Left hindlimb (tissue), 1 donor: Measurements from ENCODE around the gene ADGRA3.

Source experiments
- DNase-seq: peaks from one replicate; pipeline ENCODE4 v3.0.0-alpha.2; 2018

The ADGRA3 gene

DNA sequence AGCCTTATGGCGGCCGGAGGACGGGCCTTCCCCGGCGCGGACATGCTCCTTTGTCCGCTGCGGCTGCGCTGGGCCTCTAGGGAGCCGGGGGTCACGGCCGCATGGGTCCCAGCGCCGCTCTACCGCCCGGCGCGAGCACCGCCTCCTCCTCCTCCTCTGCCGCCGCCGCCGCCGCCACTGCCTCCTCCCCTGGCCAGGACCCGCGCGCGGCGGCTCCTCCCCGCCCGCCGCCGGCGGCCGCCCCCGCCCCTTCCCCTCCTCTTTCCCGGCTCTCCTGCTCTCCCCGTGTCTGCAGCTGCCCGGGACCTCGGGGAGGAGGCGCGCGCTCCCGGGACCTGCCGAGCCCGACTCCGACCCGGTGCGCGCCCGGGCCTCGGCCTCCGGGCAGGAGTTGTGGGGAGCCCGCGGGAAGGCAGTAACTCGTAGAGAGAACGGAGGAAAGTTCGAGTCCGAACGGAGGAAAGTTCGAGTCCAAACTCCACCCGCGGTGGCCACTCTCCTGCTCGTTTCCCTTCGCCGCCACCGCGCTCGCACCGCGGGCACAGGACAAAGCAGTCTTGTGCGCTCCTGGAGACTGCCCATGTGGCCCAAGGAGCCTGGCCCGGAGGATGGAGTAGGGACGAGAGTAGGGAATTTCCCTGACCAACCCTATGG, at the start of gene ADGRA3:
Gene ADGRA3, minus strand, starts transcription at position 179 of the 654 bp plus-strand sequence. CDS start 282 bp downstream, outside the sequence.
- DNase-seq = peak; percentile 91

- no peak for DNase-seq
These were observed 40.6 kb upstream of the ADGRA3 start for GRCh38 chr4:22556495-22556894.

DNA sequence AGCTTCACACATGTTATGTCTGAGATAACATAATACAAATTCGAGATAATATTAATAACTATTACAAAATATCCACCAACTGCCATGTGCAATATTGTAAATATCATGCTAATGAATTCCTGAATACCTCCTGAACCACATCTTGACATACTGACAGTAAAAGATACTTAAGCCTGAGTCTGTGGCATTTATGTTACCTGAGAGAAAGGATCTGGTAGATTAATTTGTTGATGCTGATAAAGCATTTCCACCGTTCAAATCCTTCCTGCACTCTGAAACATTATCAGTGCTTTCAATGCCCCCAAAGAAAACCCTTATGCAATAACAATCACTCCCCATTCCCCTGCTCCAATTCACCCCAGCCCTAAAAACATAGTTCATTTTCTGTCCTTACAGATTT, 38.8 kb upstream of the ADGRA3 start:
- no peak for DNase-seq

- DNase-seq = no peak
These were observed 37.7 kb upstream of the ADGRA3 start for GRCh38 chr4:22553560-22553959.

- DNase-seq = no peak
These were observed 36.9 kb upstream of the ADGRA3 start for GRCh38 chr4:22552812-22553211.

GRCh38 chr4:22551550-22551949, 35.7 kb upstream of the ADGRA3 start:
- DNase-seq = no peak

- DNase-seq = no peak
These were observed 30.4 kb upstream of the ADGRA3 start for GRCh38 chr4:22546299-22546698.

DNA sequence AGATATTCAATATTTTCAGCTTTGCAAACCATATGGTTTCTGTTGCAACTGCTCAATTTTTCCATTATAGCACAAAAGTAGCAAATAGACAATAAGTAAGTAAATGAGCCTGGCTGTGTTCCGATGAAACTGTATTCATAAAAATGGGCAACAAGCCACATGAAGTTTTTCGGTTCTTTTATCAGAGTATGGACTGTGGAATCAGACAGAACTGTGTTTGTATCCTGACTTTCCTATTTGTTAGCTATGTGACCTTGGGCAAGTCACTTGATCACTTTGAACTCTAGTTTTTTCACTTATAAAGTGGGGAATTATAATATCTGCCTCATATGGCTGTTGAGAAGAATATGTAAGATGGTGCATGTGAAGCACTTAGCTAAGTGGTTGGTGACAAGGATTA, 23.4 kb upstream of the ADGRA3 start:
- DNase-seq = no peak

DNA sequence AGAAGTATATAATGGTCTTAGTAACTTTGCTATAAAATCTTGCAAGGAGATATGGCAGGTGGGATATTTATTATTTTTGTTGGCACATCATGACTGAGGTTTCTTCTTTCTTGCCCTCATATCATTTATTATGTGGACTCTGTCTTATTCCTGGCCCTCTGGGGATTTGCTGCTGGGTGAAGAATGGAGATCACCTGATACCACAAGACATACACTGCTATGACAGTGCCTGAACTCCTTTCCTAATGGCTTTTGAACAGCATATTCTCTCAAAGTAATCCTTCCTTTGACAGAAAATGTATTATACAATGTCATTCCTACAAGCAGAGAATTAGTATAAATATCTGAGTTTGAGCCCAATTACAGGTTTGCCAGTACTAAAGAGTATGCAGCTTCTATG, 22.0 kb upstream of the ADGRA3 start:
- DNase-seq = no peak

DNA sequence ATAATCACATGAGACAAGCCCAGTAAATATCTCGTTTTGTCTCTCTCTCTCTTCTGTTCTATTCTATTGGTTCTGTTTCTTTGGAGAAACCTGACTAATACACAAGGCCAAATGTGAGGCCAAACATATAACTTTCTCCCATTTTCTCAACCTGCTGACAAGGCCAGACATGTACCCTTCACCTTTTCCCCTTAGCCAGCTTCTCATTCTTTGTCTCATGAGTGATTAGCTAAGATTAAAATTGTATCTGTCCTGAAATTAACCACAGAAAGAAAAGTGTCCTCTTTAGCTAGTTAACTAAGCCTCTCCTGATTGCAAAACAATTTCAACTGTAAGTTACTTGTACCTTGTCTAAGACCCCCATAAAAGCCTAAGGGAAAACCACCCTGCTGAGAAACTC, 18.5 kb upstream of the ADGRA3 start:
- DNase-seq = no peak

DNA sequence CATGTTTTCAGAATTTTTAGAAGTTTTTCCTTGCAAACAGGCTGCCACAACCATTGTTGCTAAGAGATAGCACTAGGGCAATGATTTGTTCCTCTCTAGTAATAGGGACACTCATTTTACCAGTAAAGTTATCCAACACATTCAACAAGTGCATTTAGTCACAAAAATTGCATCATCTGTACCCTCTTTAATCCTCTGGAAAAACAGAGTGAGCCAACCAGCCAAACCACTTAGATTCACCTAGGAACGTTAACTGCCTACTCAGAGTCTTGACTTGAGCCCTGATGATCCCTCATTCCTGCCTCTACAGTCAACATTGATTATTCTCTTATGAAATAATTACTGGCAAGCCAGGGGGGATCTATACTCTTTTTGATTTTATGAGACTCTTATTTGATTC, 17.0 kb upstream of the ADGRA3 start:
- no peak for DNase-seq

DNA sequence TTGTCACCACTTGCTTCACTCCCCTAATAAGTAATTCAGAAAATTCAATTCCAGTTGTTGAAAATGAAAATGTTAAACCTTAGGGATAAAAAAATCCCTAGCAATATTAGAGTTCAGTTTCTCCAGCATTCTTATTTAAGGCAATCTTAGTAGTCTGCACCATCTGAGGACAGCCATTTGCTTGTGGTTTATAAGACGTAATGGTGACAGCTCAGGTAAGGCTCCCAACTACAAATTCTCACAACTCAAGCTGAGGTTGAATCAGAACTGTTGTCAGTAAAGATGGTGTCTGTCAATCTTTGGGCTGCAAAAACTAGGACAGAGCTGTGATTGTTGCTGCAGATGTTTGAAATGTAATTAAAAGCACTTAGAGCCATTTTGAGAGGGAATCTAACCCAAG, 16.3 kb upstream of the ADGRA3 start:
- no peak for DNase-seq

DNA sequence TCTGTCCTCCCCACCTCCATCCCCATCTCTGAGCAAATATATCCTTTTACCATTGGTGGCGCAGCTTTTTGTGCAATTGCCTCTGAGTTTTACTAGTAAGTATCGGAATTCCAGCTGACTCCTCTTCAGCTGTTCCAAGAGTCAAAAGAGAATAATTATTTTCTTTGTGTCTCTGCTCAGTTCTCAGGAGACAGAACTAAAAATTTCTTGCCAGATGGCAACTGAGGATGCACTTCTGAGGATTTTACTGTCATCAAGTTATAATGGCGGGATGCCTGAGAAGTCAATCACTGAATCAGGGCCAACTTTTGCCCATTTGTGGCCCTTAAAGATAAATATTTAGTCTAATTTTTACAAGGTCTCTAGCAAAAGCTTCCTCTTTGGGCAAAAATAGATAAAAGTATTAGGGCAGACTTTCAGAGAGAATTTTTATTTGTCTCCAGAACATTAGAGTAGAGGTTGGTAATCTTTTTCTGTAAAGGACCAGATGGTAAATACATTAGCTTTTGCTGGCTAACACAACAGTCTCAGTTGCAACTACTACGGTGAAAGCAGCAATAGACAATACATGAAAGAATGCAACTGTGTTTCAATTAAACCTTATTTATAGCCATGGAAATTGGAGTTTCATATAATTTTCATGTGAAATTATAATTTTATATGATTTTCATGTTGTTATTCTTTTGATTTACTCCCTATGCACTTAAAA, 15.6 kb upstream of the ADGRA3 start:
- peak; percentile 46 for DNase-seq

DNA sequence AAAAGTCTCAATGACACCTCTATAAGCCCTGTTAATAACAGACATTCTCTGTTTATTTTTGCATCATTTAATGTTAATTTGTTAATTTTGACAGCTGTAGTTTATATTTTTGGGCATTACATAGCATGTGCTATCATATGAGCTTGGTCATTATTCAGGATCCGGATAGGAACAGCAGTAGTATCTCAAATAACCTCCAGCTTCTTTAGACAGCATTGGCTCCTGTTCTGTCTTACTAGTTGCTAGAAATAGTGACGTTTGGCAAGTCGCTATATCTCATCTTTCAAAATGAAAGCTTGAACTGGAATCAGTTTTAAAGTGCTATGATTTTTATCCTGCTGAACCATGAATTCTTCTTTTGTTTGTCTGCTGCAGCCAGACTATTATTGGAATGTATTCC, 9.0 kb upstream of the ADGRA3 start:
- DNase-seq = no peak

DNA sequence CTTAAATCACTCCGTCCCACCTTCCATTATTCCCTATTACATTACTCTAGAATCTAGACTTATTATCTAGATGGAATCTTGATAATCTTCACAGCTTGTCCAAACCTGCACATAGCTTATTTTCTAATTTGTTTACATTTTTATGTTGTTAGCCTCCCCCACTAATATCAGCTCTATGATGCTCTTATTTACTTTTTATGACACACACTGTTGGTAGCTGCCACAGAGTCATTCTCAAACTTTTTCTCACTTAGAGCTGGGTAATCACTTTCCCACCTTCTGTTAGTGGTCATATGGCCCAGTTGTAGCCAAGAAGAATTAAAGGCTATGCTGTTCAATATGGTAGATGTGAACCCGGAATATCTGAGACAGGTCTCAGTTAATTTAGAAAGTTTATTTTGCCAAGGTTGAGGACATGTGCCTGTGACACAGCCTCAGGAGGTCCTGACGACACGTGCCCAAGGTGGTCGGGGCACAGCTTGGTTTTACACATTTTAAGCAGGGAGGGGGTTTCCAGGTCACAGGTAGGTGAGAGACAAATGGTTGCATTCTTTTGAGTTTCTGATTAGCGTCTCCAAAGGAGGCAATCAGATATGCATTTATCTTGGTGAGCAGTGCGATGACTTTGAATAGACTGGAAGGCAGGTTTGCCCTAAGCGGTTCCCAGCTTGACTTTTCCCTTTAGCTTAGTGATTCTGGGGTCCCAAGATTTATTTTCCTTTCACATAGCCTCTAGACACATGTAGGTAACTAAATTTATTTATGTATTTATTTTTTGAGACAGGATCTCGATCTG, 7.0 kb upstream of the ADGRA3 start:
- DNase-seq = no peak

GRCh38 chr4:22522206-22522605, 6.3 kb upstream of the ADGRA3 start:
- no peak for DNase-seq

- DNase-seq = no peak
These were observed 5.4 kb upstream of the ADGRA3 start for GRCh38 chr4:22521240-22521639.

GRCh38 chr4:22515145-22515887, 550 bp downstream of the ADGRA3 start:
- peak; percentile 82 for DNase-seq

DNA sequence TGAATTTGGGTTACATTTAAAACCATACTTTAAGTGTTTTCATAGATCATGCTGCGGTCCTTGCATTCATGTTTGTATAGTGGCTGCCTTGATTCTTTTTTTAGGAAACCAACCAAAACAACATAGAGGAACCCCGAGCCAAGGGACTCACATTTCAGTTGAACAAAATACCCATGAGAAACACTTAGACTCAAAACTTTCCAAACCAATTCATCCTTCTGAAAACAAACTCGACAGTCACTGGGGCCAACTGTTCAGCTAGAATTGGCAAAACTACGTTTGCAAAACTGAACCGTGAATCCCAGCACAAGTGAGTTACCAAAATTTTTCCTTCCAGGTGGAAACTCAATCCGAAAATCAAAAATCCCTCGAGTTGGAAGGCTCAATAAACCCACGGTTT, 1.4 kb downstream of the ADGRA3 start:
- DNase-seq = no peak

GRCh38 chr4:22514001-22514400, 1.9 kb downstream of the ADGRA3 start:
- no peak for DNase-seq

GRCh38 chr4:22512306-22512705, 3.6 kb downstream of the ADGRA3 start:
- no peak for DNase-seq

DNA sequence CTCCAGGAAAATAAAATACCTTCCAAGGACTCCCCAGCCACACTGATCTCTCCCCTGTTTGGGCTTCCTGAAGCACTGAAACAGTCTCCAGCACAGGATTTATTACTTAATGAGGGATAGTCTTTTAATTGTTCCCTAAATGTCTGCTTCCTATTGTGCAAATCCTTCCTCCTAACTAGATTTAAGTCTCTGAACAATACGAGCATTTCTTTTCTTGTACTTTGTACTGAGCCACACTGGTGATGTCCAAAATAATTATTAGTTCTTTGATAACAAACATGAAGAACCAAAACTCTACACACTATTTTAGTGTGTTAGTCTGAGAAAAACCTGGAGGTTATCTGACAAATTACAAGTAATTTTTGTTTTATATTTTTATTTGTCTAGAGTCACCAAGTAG, 5.1 kb downstream of the ADGRA3 start:
- DNase-seq = no peak

- DNase-seq = no peak
These were observed 7.5 kb downstream of the ADGRA3 start for GRCh38 chr4:22508376-22508775.
